Hematopoietic multipotent progenitor cell treated with erythropoietin and hydrocortisone succinate and interleukin-3 and kit ligand, for 8 days (in vitro differentiated cells): ENCODE data around the gene LUC7L2.
"Not testable (repeated sequence)": the region's sequence is repeated elsewhere in the genome, so short reads cannot be mapped to it uniquely, and the experiment has no call there.

Experiments
- DNase-seq: peaks from one replicate; pipeline ENCODE4 v3.0.0-alpha.2; 2015

LUC7L2 gene

GRCh38 chr7:139357729-139358506 lies 1.8 kb upstream of the LUC7L2 start:
- DNase-seq = not testable (repeated sequence)

- DNase-seq = peak; percentile 58
Observed at GRCh38 chr7:139358541-139359365, 941 bp upstream of the LUC7L2 start.

- DNase-seq = peak; percentile 96
Observed at GRCh38 chr7:139360210-139360947, 685 bp downstream of the LUC7L2 start.

GRCh38 chr7:139360948-139361307 lies 1.2 kb downstream of the LUC7L2 start:
- DNase-seq = peak; percentile 20

- no peak for DNase-seq
Observed at GRCh38 chr7:139361523-139361922, 1.8 kb downstream of the LUC7L2 start.

- DNase-seq = no peak
Observed at GRCh38 chr7:139362302-139362701, 2.6 kb downstream of the LUC7L2 start.

- DNase-seq = no peak
Observed at GRCh38 chr7:139362981-139363380, 3.3 kb downstream of the LUC7L2 start.

- DNase-seq = no peak
Observed at GRCh38 chr7:139365336-139365735, 5.6 kb downstream of the LUC7L2 start.

- no peak for DNase-seq
Observed at GRCh38 chr7:139366400-139366799, 6.7 kb downstream of the LUC7L2 start.

- DNase-seq = no peak
Observed at GRCh38 chr7:139367438-139368155, 7.9 kb downstream of the LUC7L2 start.

GRCh38 chr7:139370301-139370942 lies 10.7 kb downstream of the LUC7L2 start:
- DNase-seq = no peak

- DNase-seq = no peak
Observed at GRCh38 chr7:139370943-139371313, 11.2 kb downstream of the LUC7L2 start.

- no peak for DNase-seq
Observed at GRCh38 chr7:139374246-139374645, 14.6 kb downstream of the LUC7L2 start.

- no peak for DNase-seq
Observed at GRCh38 chr7:139382439-139382838, 22.7 kb downstream of the LUC7L2 start.

GRCh38 chr7:139384611-139385010 lies 24.9 kb downstream of the LUC7L2 start:
- no peak for DNase-seq

- no peak for DNase-seq
Observed at GRCh38 chr7:139387594-139387993, 27.9 kb downstream of the LUC7L2 start.

GRCh38 chr7:139389091-139389490 lies 29.4 kb downstream of the LUC7L2 start:
- no peak for DNase-seq

- no peak for DNase-seq
Observed at GRCh38 chr7:139389774-139390173, 30.1 kb downstream of the LUC7L2 start.

- no peak for DNase-seq
Observed at GRCh38 chr7:139393621-139394211, 34.0 kb downstream of the LUC7L2 start.

- no peak for DNase-seq
Observed at GRCh38 chr7:139394540-139394939, 34.8 kb downstream of the LUC7L2 start.

- no peak for DNase-seq
Observed at GRCh38 chr7:139396323-139396951, 36.7 kb downstream of the LUC7L2 start.
